Lung (tissue), 12 donors: ENCODE results near the gene KRTAP2-4. TPM values are rescaled to one million over a fixed set of nuclear protein-coding genes. Genes with fewer than 3 reads are reported as not detected.

Source experiments
- ATAC-seq: fragments of 200-7000 bp; cut with Tn5 transposase; one replicate; pipeline ENCODE4 v1.9.1; 2020; ENCODE audit warnings: moderate number of reproducible peaks; ENCODE audit not compliant: insufficient read depth, low FRiP score
- DNase-seq, 3 donors: peaks; one replicate each; pipeline ENCODE4 v3.0.0-alpha.2; 2013 to 2017
- H3K27ac ChIP-seq, 2 donors: one replicate each; pipeline ENCODE4 v1.5.1; 2013; ENCODE audit warnings: mild to moderate bottlenecking in 2 of 2, moderate library complexity in 2 of 2, control low read depth in 1 of 2, inconsistent platforms in 1 of 2, low read depth in 1 of 2, low read length in 1 of 2
- H3K27me3 ChIP-seq, 3 donors: one replicate each; pipeline ENCODE4 v1.5.1; 2013; ENCODE audit warnings: low read length in 2 of 3; ENCODE audit not compliant: control insufficient read depth in 3 of 3, insufficient read depth in 3 of 3
- H3K36me3 ChIP-seq, 4 donors: one replicate each; pipeline ENCODE4 v1.5.1; 2013; ENCODE audit warnings: low read length in 4 of 4, mild to moderate bottlenecking in 1 of 4, moderate library complexity in 1 of 4; ENCODE audit not compliant: control insufficient read depth in 4 of 4, insufficient read depth in 4 of 4
- H3K4me1 ChIP-seq, 5 donors: one replicate each; pipeline ENCODE4 v1.5.1; 2013; ENCODE audit warnings: low read length in 5 of 5, mild to moderate bottlenecking in 2 of 5, moderate library complexity in 1 of 5; ENCODE audit not compliant: control insufficient read depth in 5 of 5, insufficient read depth in 5 of 5
- H3K4me3 ChIP-seq: one replicate; pipeline ENCODE4 v1.5.1; 2013; ENCODE audit warnings: mild to moderate bottlenecking, control low read depth, moderate library complexity
- H3K9ac ChIP-seq, 2 donors: one replicate each; pipeline ENCODE4 v1.5.1; 2013; ENCODE audit warnings: low read length in 2 of 2, control low read depth in 1 of 2; ENCODE audit not compliant: insufficient read depth in 1 of 2
- H3K9me3 ChIP-seq, 4 donors: one replicate each; pipeline ENCODE4 v1.5.1; 2013; ENCODE audit warnings: low read length in 3 of 4, mild to moderate bottlenecking in 1 of 4, moderate library complexity in 1 of 4; ENCODE audit not compliant: control insufficient read depth in 4 of 4, insufficient read depth in 3 of 4
- WGBS, 2 donors: extraction: QIAGEN DNeasy Blood & Tissue Kit; methylation state at CpG; one replicate each; pipeline ENCODE4 v1.1.7; 2013; 5-methylcytosine and 5-hydroxymethylcytosine counted together
- polyA plus RNA-seq, 2 donors: library from polyadenylated mRNA; stranded (reverse); fragments of 200-250 nt; gene quantifications; one replicate each; pipeline ENCODE4 v1.2.1, GENCODE V29; 2013
- total RNA-seq, 2 donors: library from RNA; depleted of rRNA in 1 of 2; stranded (reverse); fragments of >200 nt in 1 of 2; gene quantifications; one replicate each; pipeline ENCODE4 v1.2.1, GENCODE V29; 2014 to 2021
- TF ChIP-seq, protein P1 (sequence below): IDR thresholded peaks from 2 replicates; pipeline ENCODE4 v1.5.1; 2012; ENCODE audit warnings: mild to moderate bottlenecking; ENCODE audit errors: control extremely low read depth, extremely low read depth
- donor health status: control.
- donor health status: control.
- donor health status: Bipolar disorder and iron deficiency.
- donor health status: healthy.
- donor health status: DM: yes; HTN: yes; CAD: no.

The KRTAP2-4 gene
- total and polyA plus RNA-seq, 4 donors = not detected

GRCh38 chr17:41029633-41030245, 35.9 kb downstream of the KRTAP2-4 start, which contains the start of gene KRTAP1-4:
Gene KRTAP1-4, minus strand, starts transcription at chr17:41030195. Its CDS starts 117 bp downstream, at chr17:41030078.
- H3K27ac ChIP-seq = no peak within 1 kb of the TSS
- 84 to 94% methylated on average over 12 of the region's 12 CpGs for WGBS, 2 donors

GRCh38 chr17:41026715-41027471, 38.8 kb downstream of the KRTAP2-4 start, which contains the start of gene KRTAP1-5:
Gene KRTAP1-5, minus strand, starts transcription at chr17:41027208. Its CDS starts 53 bp downstream, at chr17:41027155.
- Histone ChIP-seq H3K4me1 (no peaks in the 10 kb centered on the region), H3K36me3 (no peaks in the 10 kb centered on the region), H3K27ac (no peak within 1 kb of the TSS), H3K4me3 (no peak within 1 kb of the TSS), H3K9ac (no peak within 1 kb of the TSS), H3K9me3 (peaks cover 0 to 4% (median 0%) of the 10 kb centered on the region in 4 donors), H3K27me3 (no peaks in the 10 kb centered on the region)
- TF ChIP-seq, protein P1, sequence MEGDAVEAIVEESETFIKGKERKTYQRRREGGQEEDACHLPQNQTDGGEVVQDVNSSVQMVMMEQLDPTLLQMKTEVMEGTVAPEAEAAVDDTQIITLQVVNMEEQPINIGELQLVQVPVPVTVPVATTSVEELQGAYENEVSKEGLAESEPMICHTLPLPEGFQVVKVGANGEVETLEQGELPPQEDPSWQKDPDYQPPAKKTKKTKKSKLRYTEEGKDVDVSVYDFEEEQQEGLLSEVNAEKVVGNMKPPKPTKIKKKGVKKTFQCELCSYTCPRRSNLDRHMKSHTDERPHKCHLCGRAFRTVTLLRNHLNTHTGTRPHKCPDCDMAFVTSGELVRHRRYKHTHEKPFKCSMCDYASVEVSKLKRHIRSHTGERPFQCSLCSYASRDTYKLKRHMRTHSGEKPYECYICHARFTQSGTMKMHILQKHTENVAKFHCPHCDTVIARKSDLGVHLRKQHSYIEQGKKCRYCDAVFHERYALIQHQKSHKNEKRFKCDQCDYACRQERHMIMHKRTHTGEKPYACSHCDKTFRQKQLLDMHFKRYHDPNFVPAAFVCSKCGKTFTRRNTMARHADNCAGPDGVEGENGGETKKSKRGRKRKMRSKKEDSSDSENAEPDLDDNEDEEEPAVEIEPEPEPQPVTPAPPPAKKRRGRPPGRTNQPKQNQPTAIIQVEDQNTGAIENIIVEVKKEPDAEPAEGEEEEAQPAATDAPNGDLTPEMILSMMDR = no peak
- 77 to 85% methylated on average over 9 of the region's 9 CpGs for WGBS, 2 donors
- no peak for ATAC-seq
- no peak for DNase-seq

More at GRCh38 chr17:41029633-41030245, 35.9 kb downstream of the KRTAP2-4 start, which contains the start of gene KRTAP1-4:
- H3K4me1 ChIP-seq = no peaks in the 10 kb centered on the region
- TF ChIP-seq, protein P1 = no peak
- H3K27me3 ChIP-seq = no peaks in the 10 kb centered on the region
- no peaks in the 10 kb centered on the region for H3K36me3 ChIP-seq
- H3K4me3 ChIP-seq = no peak within 1 kb of the TSS
- no peaks in the 10 kb centered on the region for H3K9me3 ChIP-seq
- no peak for ATAC-seq
- no peak within 1 kb of the TSS for H3K9ac ChIP-seq
- no peak for DNase-seq

DNA sequence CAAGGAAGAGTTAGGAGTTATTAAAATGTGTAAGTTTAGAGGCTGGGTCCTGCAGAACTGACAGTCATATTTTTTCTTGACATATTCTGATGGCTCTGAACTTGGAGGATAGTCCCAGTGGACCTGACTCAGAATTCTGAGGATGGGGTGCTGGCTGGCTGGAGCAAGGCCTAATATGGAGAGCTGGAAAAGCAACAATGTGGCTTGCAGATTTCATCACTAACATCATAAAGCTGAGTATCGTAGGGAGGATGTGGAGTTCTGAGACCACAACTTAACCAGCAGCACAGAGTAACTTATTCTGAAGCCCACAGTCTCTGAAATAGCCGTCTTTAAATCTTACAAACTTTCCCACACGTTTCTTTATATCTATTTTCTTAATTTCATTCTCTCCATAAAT, 41.0 kb downstream of the KRTAP2-4 start:
- H3K9ac ChIP-seq = no peak overlapping the region
- H3K4me1 ChIP-seq = no peaks in the 10 kb centered on the region
- DNase-seq (no peak), ATAC-seq (no peak)
- peaks cover 0 to 4% (median 0%) of the 10 kb centered on the region in 4 donors for H3K9me3 ChIP-seq
- no peak overlapping the region for H3K27ac ChIP-seq
- no peak overlapping the region for H3K4me3 ChIP-seq
- H3K27me3 ChIP-seq = no peaks in the 10 kb centered on the region
- WGBS, 2 donors = 70 to 82% methylated on average over 3 of the region's 3 CpGs
- H3K36me3 ChIP-seq = no peaks in the 10 kb centered on the region
- TF ChIP-seq, protein P1 = no peak
